Upper lobe of left lung (tissue), 6 donors: ENCODE data around the gene CAMK2N1. TPM values are rescaled to one million over a fixed set of nuclear protein-coding genes. Genes with fewer than 3 reads are reported as not detected.
A peak's percentile ranks its signal among the peaks of the same experiment; 100 is the strongest.

Experiments
- ATAC-seq, 2 donors: fragments of 200-7000 bp; cut with Tn5 transposase; one replicate each; pipeline ENCODE4 v1.9.1; 2022; ENCODE audit warnings: mild to moderate bottlenecking in 2 of 2, moderate library complexity in 2 of 2; ENCODE audit not compliant: low FRiP score in 2 of 2
- DNase-seq, 2 donors: peaks; one replicate each; pipeline ENCODE4 v3.0.0-alpha.2; 2019 to 2020
- H3K27ac ChIP-seq, 4 donors: fragments of 200-600 bp; sonication (generic); one replicate each; pipeline ENCODE4 v1.5.1; 2016 to 2019
- H3K27me3 ChIP-seq, 4 donors: fragments of 200-600 bp; sonication (generic); one replicate each; pipeline ENCODE4 v1.5.1; 2017 to 2019
- H3K36me3 ChIP-seq, 4 donors: fragments of 200-600 bp; sonication (generic); one replicate each; pipeline ENCODE4 v1.5.1; 2016 to 2019
- H3K4me1 ChIP-seq, 4 donors: fragments of 200-600 bp; sonication (generic); one replicate each; pipeline ENCODE4 v1.5.1; 2018 to 2019
- H3K4me3 ChIP-seq, 4 donors: fragments of 200-600 bp; sonication (generic); one replicate each; pipeline ENCODE4 v1.5.1; 2017 to 2019; ENCODE audit warnings: mild to moderate bottlenecking in 2 of 4, moderate library complexity in 1 of 4
- H3K9me3 ChIP-seq, 4 donors: fragments of 200-600 bp; sonication (generic); one replicate each; pipeline ENCODE4 v1.5.1; 2018 to 2019
- CTCF ChIP-seq, 6 experiments: fragments of 450-650 bp in 4 of 6; fragments of 200-600 bp in 2 of 6; sonication (generic) in 2 of 6; IDR thresholded peaks; one replicate each; pipeline ENCODE4 v1.5.1; 2016 to 2019; ENCODE audit warnings: antibody characterized with exemption in 6 of 6
- EP300 ChIP-seq, 4 donors: sonication (generic); formaldehyde crosslinking; IDR thresholded peaks; one replicate each; pipeline ENCODE4 v1.5.1; 2017; ENCODE audit warnings: antibody characterized with exemption in 4 of 4, control low read depth in 2 of 4
- POLR2A ChIP-seq, 4 donors: fragments of 450-650 bp; IDR thresholded peaks; one replicate each; pipeline ENCODE4 v1.5.1; 2016 to 2017; ENCODE audit warnings: antibody characterized with exemption in 4 of 4, mild to moderate bottlenecking in 2 of 4
- POLR2AphosphoS5 ChIP-seq, 2 donors: sonication (generic); formaldehyde crosslinking; IDR thresholded peaks; one replicate each; pipeline ENCODE4 v1.5.1; 2017; ENCODE audit warnings: antibody characterized with exemption in 2 of 2
- WGBS, 2 donors: methylation state at CpG; one replicate each; pipeline ENCODE4 v1.1.5; 2017 to 2018; 5-methylcytosine and 5-hydroxymethylcytosine counted together
- total RNA-seq, 6 donors: library from RNA; depleted of rRNA in 4 of 6; stranded (reverse); fragments of >200 nt in 4 of 6; gene quantifications; one replicate each; pipeline versions ENCODE4 v1.1.0 to v1.2.1, GENCODE V29; 2016 to 2021
- donor health status: DM: no; HTN: no; CAD: no; lungs with moderate emphysema.
- donor health status: DM: no; HTN: yes; CAD: no; lungs with severe emphysema.

CAMK2N1 gene
- total RNA-seq, 6 donors from 2014 or later = 18.4 to 63.9 (median 28.1) TPM

- Histone ChIP-seq H3K27ac (no peak overlapping the region), H3K4me3 (no peak overlapping the region), H3K4me1 (peaks cover 4 to 15% (median 14%) of the 10 kb centered on the region in 4 donors), H3K27me3 (peaks cover 0 to 19% (median 4%) of the 10 kb centered on the region in 4 donors), H3K9me3 (no peaks in the 10 kb centered on the region), H3K36me3 (no peaks in the 10 kb centered on the region)
- 67% methylated on average over 7 of the region's 7 CpGs for WGBS, 2 donors
- no peak for TF ChIP-seq CTCF (IDR thresholded peaks at IDR 0.05)
- no peak for TF ChIP-seq POLR2AphosphoS5 (IDR thresholded peaks at IDR 0.05)
- TF ChIP-seq POLR2A (IDR thresholded peaks at IDR 0.05) = no peak
- TF ChIP-seq EP300 (IDR thresholded peaks at IDR 0.05) = no peak
- DNase-seq = peak in 1 of 2 donors; percentile 30
- ATAC-seq = no peak
These were observed 11.0 kb downstream of the CAMK2N1 start for GRCh38 chr1:20474996-20475395.

GRCh38 chr1:20474333-20474975, 11.6 kb downstream of the CAMK2N1 start:
- WGBS, 2 donors = 74 to 81% methylated on average over 2 of the region's 2 CpGs
- Histone ChIP-seq H3K9me3 (no peaks in the 10 kb centered on the region), H3K36me3 (no peaks in the 10 kb centered on the region), H3K27ac (no peak overlapping the region), H3K27me3 (peaks cover 0 to 19% (median 4%) of the 10 kb centered on the region in 4 donors), H3K4me1 (peaks cover 4 to 15% (median 14%) of the 10 kb centered on the region in 4 donors), H3K4me3 (no peak overlapping the region)
- DNase-seq (no peak), ATAC-seq (no peak)
- TF ChIP-seq EP300 (IDR thresholded peaks at IDR 0.05) (no peak), CTCF (IDR thresholded peaks at IDR 0.05) (no peak), POLR2A (IDR thresholded peaks at IDR 0.05) (no peak), POLR2AphosphoS5 (IDR thresholded peaks at IDR 0.05) (no peak)

GRCh38 chr1:20473894-20474293, 12.1 kb downstream of the CAMK2N1 start:
- no peak for TF ChIP-seq POLR2A (IDR thresholded peaks at IDR 0.05)
- TF ChIP-seq POLR2AphosphoS5 (IDR thresholded peaks at IDR 0.05) = no peak
- no peak for TF ChIP-seq CTCF (IDR thresholded peaks at IDR 0.05)
- no peak for TF ChIP-seq EP300 (IDR thresholded peaks at IDR 0.05)
- Histone ChIP-seq H3K9me3 (no peaks in the 10 kb centered on the region), H3K4me1 (peaks cover 4 to 15% (median 14%) of the 10 kb centered on the region in 4 donors), H3K27me3 (peaks cover 0 to 19% (median 4%) of the 10 kb centered on the region in 4 donors), H3K4me3 (no peak overlapping the region), H3K27ac (no peak overlapping the region), H3K36me3 (no peaks in the 10 kb centered on the region)
- no peak for ATAC-seq
- DNase-seq = no peak
- 95 to 99% methylated on average over 4 of the region's 4 CpGs for WGBS, 2 donors

DNA sequence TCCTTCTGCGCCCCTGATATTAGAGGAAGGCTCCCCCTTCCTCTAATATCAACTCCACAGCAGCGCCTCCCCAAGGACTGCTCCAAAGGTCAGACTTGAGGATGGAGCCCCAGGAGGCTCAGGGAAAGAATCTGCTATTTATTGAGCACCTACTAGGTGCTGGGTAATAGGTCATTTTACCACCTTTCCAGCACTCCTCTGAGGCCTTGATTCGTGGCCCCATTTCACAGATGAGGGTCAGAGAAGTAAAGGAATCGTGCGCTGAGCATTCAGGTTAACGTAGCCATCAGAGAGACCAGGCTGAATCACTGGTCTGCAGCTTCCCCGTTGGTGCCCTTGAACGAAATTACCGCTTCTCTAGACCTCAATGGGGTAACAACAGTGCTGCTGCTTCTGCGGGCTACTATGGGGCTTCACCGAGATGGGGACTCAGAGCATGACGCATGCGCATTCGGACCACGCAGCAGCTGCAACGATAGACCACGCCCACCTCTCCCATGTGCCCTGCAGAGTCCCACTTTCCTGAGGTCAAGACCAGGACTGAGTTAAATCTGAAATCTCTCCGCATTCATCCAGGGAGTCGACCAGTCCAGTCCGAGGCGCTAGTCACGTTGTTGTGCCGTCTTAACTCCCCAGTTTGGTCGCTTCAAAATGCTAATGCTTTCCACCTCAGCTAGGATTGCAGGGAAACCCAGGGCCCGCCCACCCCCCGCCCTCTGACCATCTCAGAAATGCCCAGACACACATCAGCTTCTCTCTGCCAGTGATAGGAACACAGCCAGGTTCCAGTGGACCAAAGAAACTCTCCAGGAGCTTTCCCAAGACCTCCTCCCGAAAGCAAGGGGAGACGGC, 12.9 kb downstream of the CAMK2N1 start:
- no peak overlapping the region for H3K4me3 ChIP-seq
- no peaks in the 10 kb centered on the region for H3K36me3 ChIP-seq
- H3K27ac ChIP-seq = no peak overlapping the region
- peaks cover 0 to 19% (median 4%) of the 10 kb centered on the region in 4 donors for H3K27me3 ChIP-seq
- TF ChIP-seq POLR2AphosphoS5 (IDR thresholded peaks at IDR 0.05) (no peak), POLR2A (IDR thresholded peaks at IDR 0.05) (no peak), CTCF (IDR thresholded peaks at IDR 0.05) (no peak), EP300 (IDR thresholded peaks at IDR 0.05) (no peak)
- H3K9me3 ChIP-seq = no peaks in the 10 kb centered on the region
- DNase-seq (no peak), ATAC-seq (peak in 1 of 2 donors; percentile 55)
- peaks cover 4 to 15% (median 14%) of the 10 kb centered on the region in 4 donors for H3K4me1 ChIP-seq
- WGBS, 2 donors = 27 to 37% methylated on average over 20 to 28 of the region's 28 CpGs
